Heart left ventricle (tissue), 16 donors: ENCODE results near the gene TOPAZ1. TPM values are rescaled to one million over a fixed set of nuclear protein-coding genes. Genes with fewer than 3 reads are reported as not detected.

Experiments used
- ATAC-seq, 4 donors: fragments of 200-7000 bp; cut with Tn5 transposase; one replicate each; pipeline ENCODE4 v1.9.1; 2020 to 2022; ENCODE audit warnings: moderate library complexity in 4 of 4, mild to moderate bottlenecking in 3 of 4, moderate number of reproducible peaks in 1 of 4
- DNase-seq, 5 donors: peaks; one replicate each; pipeline ENCODE4 v3.0.0-alpha.2; 2020
- H3K27ac ChIP-seq, 12 donors: fragments of 200-600 bp; sonication (generic) in 4 of 12; one replicate each; pipeline versions ENCODE4 v1.5.0 to v1.8.0; 2016 to 2022; ENCODE audit warnings: mild to moderate bottlenecking in 2 of 12
- H3K27me3 ChIP-seq, 9 donors: fragments of 200-600 bp; sonication (generic) in 2 of 9; one replicate each; pipeline versions ENCODE4 v1.5.1 to v1.8.0; 2016 to 2022; ENCODE audit warnings: mild to moderate bottlenecking in 3 of 9
- H3K36me3 ChIP-seq, 9 donors: fragments of 200-600 bp; sonication (generic) in 2 of 9; one replicate each; pipeline versions ENCODE4 v1.5.0 to v1.8.0; 2018 to 2022; ENCODE audit warnings: mild to moderate bottlenecking in 2 of 9
- H3K4me1 ChIP-seq, 12 donors: fragments of 200-600 bp; sonication (generic) in 4 of 12; one replicate each; pipeline versions ENCODE4 v1.5.0 to v1.8.0; 2016 to 2022; ENCODE audit warnings: mild to moderate bottlenecking in 3 of 12
- H3K4me3 ChIP-seq, 12 donors: fragments of 200-600 bp; sonication (generic) in 4 of 12; one replicate each; pipeline versions ENCODE4 v1.5.0 to v1.8.0; 2017 to 2022; ENCODE audit warnings: mild to moderate bottlenecking in 9 of 12, moderate library complexity in 4 of 12
- H3K9me3 ChIP-seq, 12 donors: fragments of 200-600 bp; sonication (generic) in 4 of 12; one replicate each; pipeline versions ENCODE4 v1.5.0 to v1.8.0; 2016 to 2022; ENCODE audit warnings: mild to moderate bottlenecking in 1 of 12
- POLR2A ChIP-seq, 2 donors: fragments of 450-650 bp; IDR thresholded peaks; one replicate each; pipeline ENCODE4 v1.6.1; 2017; ENCODE audit warnings: antibody characterized with exemption in 2 of 2, mild to moderate bottlenecking in 2 of 2, moderate library complexity in 2 of 2
- WGBS, 4 donors: extraction: QIAGEN DNeasy Blood & Tissue Kit in 2 of 4; methylation state at CpG; one replicate each; pipeline versions ENCODE4 v1.1.5 to v1.1.7; 2013 to 2018; 5-methylcytosine and 5-hydroxymethylcytosine counted together
- intact Hi-C, 10 donors: fragments of 100-400 bp; cut with DNase I; formaldehyde crosslinking; loops; one replicate each; pipeline versions ENCODE4 v1.11.1 to v1.14.2; 2022
- polyA plus RNA-seq, 2 donors: library from polyadenylated mRNA; stranded (reverse); fragments of 200-250 nt; gene quantifications; one replicate each; pipeline ENCODE4 v1.2.3, GENCODE V29; 2013
- total RNA-seq, 9 donors: library from RNA; depleted of rRNA in 2 of 9; stranded (reverse); fragments of >200 nt in 2 of 9; fragmentation: NEBNext Ultra II Directional in 3 of 9; extraction: Animal tissue kit (Norgen Biotek cat#: 25700) in 3 of 9; gene quantifications; one replicate each; pipeline versions ENCODE4 v1.1.0 to v1.2.4, GENCODE V29; 2016 to 2023
- TF ChIP-seq, protein P1 (sequence below), 12 donors: fragments of 200-600 bp; sonication (generic) in 4 of 12; IDR thresholded peaks; one replicate each; pipeline versions ENCODE4 v1.5.0 to v1.8.0; 2018 to 2022; ENCODE audit warnings: antibody characterized with exemption in 12 of 12, mild to moderate bottlenecking in 5 of 12
- donor health status: ischemic (EF 13 %, LVEDD 7.1; RV severe dilation, severe dysfunction).
- donor health status: healthy with polysubstance abuse.
- donor health status: DM: no; HTN: yes; CAD: no.
- donor health status: DM: no; HTN: no; CAD: no.
- donor health status: ischemic (EF 25% LVEDD 6.9; RV normal size, moderate dysfunction).
- donor health status: ischemic (EF 25% LVEDD 5.7; RV mildly dilated, moderate dysfunction).
- donor health status: healthy.
- donor health status: DM: yes; HTN: yes; CAD: no.
- donor health status: ischemic (EF 35%, LVEDD 5.7; RV mildly dilated, moderate dysfunction).
- donor health status: nonischemic (EF 11% LVEDD 7.7; RV severe dilation, severe dysfunction).
- donor health status: DM: yes; HTN: yes; CAD: no.
- donor health status: PGD.
- donor health status: ischemic (EF 29% LVEDD 5.4; RV normal size, mild dysfunction).
- donor health status: nonischemic (EF 23%, LVEDD 6.1; RV moderate dilation, normal function).

The TOPAZ1 gene
- total and polyA plus RNA-seq, 11 donors, result not detected

DNA sequence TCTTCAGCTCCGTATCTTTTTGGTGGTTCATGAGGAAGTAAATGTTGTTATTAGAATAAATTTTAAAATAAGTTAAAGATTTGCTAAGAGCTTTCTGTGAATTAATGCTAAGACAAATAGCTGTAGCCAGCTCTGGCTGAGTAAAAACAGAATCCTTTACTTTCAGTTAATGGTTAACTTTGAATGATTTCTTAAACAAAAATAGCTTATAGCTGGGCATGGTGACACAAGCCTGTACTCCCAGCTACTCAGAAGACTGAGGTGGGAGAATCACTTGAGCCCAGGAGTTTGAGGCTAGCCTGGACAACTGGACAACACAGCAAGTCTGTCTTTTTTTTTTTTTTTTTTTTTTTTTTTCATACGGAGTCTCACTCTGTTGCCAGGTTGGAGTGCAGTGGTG lies 121.9 kb downstream of the TOPAZ1 start:
- TF ChIP-seq POLR2A (IDR thresholded peaks at IDR 0.05), result no peak
- TF ChIP-seq, protein P1, sequence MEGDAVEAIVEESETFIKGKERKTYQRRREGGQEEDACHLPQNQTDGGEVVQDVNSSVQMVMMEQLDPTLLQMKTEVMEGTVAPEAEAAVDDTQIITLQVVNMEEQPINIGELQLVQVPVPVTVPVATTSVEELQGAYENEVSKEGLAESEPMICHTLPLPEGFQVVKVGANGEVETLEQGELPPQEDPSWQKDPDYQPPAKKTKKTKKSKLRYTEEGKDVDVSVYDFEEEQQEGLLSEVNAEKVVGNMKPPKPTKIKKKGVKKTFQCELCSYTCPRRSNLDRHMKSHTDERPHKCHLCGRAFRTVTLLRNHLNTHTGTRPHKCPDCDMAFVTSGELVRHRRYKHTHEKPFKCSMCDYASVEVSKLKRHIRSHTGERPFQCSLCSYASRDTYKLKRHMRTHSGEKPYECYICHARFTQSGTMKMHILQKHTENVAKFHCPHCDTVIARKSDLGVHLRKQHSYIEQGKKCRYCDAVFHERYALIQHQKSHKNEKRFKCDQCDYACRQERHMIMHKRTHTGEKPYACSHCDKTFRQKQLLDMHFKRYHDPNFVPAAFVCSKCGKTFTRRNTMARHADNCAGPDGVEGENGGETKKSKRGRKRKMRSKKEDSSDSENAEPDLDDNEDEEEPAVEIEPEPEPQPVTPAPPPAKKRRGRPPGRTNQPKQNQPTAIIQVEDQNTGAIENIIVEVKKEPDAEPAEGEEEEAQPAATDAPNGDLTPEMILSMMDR (IDR thresholded peaks at IDR 0.05), result no peak
- ATAC-seq (no peak), DNase-seq (no peak)
- peaks cover 0 to 3% (median 0%) of the 10 kb centered on the region in 12 donors for H3K4me1 ChIP-seq
- intact Hi-C loops, result no loop called here
- H3K4me3 ChIP-seq, result no peak overlapping the region
- H3K27ac ChIP-seq, result no peak overlapping the region
- 84 to 91% (median 87%) methylated on average over 2 of the region's 2 CpGs for WGBS, 4 donors
- H3K27me3 ChIP-seq, result no peaks in the 10 kb centered on the region
- H3K9me3 ChIP-seq, result no peaks in the 10 kb centered on the region
- H3K36me3 ChIP-seq, result peaks cover 0 to 82% (median 40%) of the 10 kb centered on the region in 9 donors

DNA sequence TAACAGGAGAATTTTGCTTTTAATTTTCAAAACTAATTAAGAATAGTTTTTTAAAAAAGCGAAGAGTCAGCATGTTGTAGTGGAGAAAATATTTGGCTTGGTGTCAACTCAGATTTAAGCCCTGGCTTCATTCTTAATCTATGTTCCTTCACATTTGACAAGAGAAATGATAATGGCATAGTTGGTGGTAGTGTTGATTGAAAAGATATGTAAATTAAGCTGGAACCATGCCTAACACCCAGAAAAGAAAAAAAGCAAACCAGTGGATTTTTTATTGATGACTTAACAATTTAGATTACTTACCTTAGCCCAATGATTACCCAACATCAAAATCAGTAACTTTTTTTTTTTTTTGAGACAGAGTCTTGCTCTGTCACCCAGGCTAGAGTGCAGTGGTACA lies 124.3 kb downstream of the TOPAZ1 start:
- Histone ChIP-seq H3K27ac (no peak overlapping the region), H3K27me3 (no peaks in the 10 kb centered on the region), H3K36me3 (peaks cover 0 to 85% (median 36%) of the 10 kb centered on the region in 9 donors), H3K4me3 (no peak overlapping the region), H3K4me1 (no peaks in the 10 kb centered on the region), H3K9me3 (no peaks in the 10 kb centered on the region)
- DNase-seq, result no peak
- TF ChIP-seq, protein P1 (IDR thresholded peaks at IDR 0.05), result no peak
- no peak for TF ChIP-seq POLR2A (IDR thresholded peaks at IDR 0.05)
- intact Hi-C loops, result no loop called here
- no peak for ATAC-seq
- WGBS, 4 donors, result 94 to 100% (median 94%) methylated on average over 1 of the region's 1 CpG

DNA sequence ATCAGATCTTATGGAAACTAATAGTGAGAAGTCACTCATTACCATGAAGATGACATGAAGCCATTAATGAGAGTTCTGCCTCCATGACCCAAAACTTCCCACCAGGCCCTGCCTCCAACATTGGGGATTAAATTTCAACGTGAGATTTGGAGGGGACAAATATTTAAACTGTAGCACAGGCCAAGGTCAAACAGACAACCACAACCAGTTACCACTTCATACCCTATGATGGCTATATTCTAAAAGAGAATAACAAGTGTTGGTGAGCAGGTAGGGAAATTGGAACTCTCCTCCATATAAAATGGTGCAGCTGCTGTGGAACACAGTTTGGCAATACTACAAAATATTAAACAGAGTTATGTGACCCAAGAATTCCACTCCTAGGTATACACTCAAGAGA lies 133.8 kb downstream of the TOPAZ1 start:
- TF ChIP-seq, protein P1 (IDR thresholded peaks at IDR 0.05), result no peak
- TF ChIP-seq POLR2A (IDR thresholded peaks at IDR 0.05), result no peak
- no peak overlapping the region for H3K27ac ChIP-seq
- peaks cover 0 to 35% (median 6%) of the 10 kb centered on the region in 9 donors for H3K36me3 ChIP-seq
- no peaks in the 10 kb centered on the region for H3K27me3 ChIP-seq
- WGBS, 4 donors, result 85 to 95% (median 88%) methylated on average over 1 of the region's 1 CpG
- no peaks in the 10 kb centered on the region for H3K4me1 ChIP-seq
- intact Hi-C loops, result no loop called here
- H3K9me3 ChIP-seq, result peaks cover 0 to 2% (median 0%) of the 10 kb centered on the region in 12 donors
- no peak for DNase-seq
- H3K4me3 ChIP-seq, result no peak overlapping the region
- no peak for ATAC-seq

Other genes starting within 250 kb of the TOPAZ1 start
- gene TCAIM, start 96.9 kb downstream of the TOPAZ1 start, total RNA-seq, result 10 to 100 TPM; 24.1 to 45.0 (median 32.4) TPM
- gene TCAIM, start 96.9 kb downstream of the TOPAZ1 start, polyA plus RNA-seq, result 10 to 100 TPM; 17.0 to 26.2 TPM
- 10 to 100 TPM in 7 of 9 donors, 1 to 10 TPM in 2; 5.7 to 19.9 (median 12.3) TPM for gene ZNF445, start 235.8 kb downstream of the TOPAZ1 start, total RNA-seq
- 1 to 10 TPM; 4.9 to 5.4 TPM for gene ZNF445, start 235.8 kb downstream of the TOPAZ1 start, polyA plus RNA-seq